H1 (cell line): ENCODE results near the gene LAMA4. TPM values are rescaled to one million over a fixed set of nuclear protein-coding genes. Genes with fewer than 3 reads are reported as not detected.

Experiments
- CHD7 ChIP-seq: fragments of 300-600 bp; sonication (generic); IDR thresholded peaks from 2 replicates; pipeline ENCODE4 v1.7.1; 2012; ENCODE audit warnings: low read length, moderate library complexity, mild to moderate bottlenecking, inconsistent platforms; ENCODE audit not compliant: insufficient replicate concordance
- E2F6 ChIP-seq: IDR thresholded peaks from 2 replicates; pipeline ENCODE4 v1.6.1; 2012; ENCODE audit warnings: inconsistent platforms
- MAFK ChIP-seq: IDR thresholded peaks from 2 replicates; pipeline ENCODE4 v1.6.1; 2012; ENCODE audit warnings: low read depth, mild to moderate bottlenecking, improper control_type of control experiment, low read length
- SUZ12 ChIP-seq: fragments of 200-600 bp; sonication (generic); IDR thresholded peaks from 2 replicates; pipeline ENCODE4 v1.6.1; 2012; ENCODE audit warnings: mild to moderate bottlenecking, inconsistent platforms, low read length, moderate library complexity, mixed read lengths
- polyA plus RNA-seq, 7 experiments: library from polyadenylated mRNA; depleted of rRNA in 3 of 7; stranded (reverse) in 5 of 7; unstranded in 2 of 7; fragments of >200 nt in 5 of 7; fragments of 200-250 nt in 2 of 7; gene quantifications; 1 replicate in 5 of 7; 2 replicates in 1 of 7; 4 replicates in 1 of 7; pipeline versions ENCODE4 v1.2.1 to v1.2.3, GENCODE V29; 2011 to 2013; ENCODE audit warnings: missing spikeins in 2 of 7, mixed read lengths in 2 of 7
- total RNA-seq: library from RNA; stranded (reverse); fragmentation: NEBNext Ultra II Directional; extraction: Animal tissue kit (Norgen Biotek cat#: 25700); gene quantifications from 2 replicates; pipeline ENCODE4 v1.2.1, GENCODE V29; 2021

Gene LAMA4
- total and polyA plus RNA-seq, 2 of the 8 experiments (the other 6 are each of a cell fraction or from before 2014, with no cell fraction given) = 0.95 to 1.5 TPM

- no peak for TF ChIP-seq CHD7
- TF ChIP-seq MAFK = no peak
- no peak for TF ChIP-seq SUZ12
- TF ChIP-seq E2F6 = no peak
These were observed 34.7 kb upstream of the LAMA4 start (continued) for GRCh38 chr6:112289038-112289566.
